Upper lobe of left lung (tissue), 4 donors: ENCODE results near the gene SPSB2.

Experiments used
- EP300 ChIP-seq, 4 donors: sonication (generic); formaldehyde crosslinking; IDR thresholded peaks; one replicate each; pipeline ENCODE4 v1.5.1; 2017; ENCODE audit warnings: antibody characterized with exemption in 4 of 4, control low read depth in 2 of 4
- POLR2A ChIP-seq, 4 donors: fragments of 450-650 bp; IDR thresholded peaks; one replicate each; pipeline ENCODE4 v1.5.1; 2016 to 2017; ENCODE audit warnings: antibody characterized with exemption in 4 of 4, mild to moderate bottlenecking in 2 of 4
- POLR2AphosphoS5 ChIP-seq, 2 donors: sonication (generic); formaldehyde crosslinking; IDR thresholded peaks; one replicate each; pipeline ENCODE4 v1.5.1; 2017; ENCODE audit warnings: antibody characterized with exemption in 2 of 2
- TF ChIP-seq, protein P1 (sequence below), 6 experiments: fragments of 450-650 bp in 4 of 6; fragments of 200-600 bp in 2 of 6; sonication (generic) in 2 of 6; IDR thresholded peaks; one replicate each; pipeline ENCODE4 v1.5.1; 2016 to 2019; ENCODE audit warnings: antibody characterized with exemption in 6 of 6

DNA sequence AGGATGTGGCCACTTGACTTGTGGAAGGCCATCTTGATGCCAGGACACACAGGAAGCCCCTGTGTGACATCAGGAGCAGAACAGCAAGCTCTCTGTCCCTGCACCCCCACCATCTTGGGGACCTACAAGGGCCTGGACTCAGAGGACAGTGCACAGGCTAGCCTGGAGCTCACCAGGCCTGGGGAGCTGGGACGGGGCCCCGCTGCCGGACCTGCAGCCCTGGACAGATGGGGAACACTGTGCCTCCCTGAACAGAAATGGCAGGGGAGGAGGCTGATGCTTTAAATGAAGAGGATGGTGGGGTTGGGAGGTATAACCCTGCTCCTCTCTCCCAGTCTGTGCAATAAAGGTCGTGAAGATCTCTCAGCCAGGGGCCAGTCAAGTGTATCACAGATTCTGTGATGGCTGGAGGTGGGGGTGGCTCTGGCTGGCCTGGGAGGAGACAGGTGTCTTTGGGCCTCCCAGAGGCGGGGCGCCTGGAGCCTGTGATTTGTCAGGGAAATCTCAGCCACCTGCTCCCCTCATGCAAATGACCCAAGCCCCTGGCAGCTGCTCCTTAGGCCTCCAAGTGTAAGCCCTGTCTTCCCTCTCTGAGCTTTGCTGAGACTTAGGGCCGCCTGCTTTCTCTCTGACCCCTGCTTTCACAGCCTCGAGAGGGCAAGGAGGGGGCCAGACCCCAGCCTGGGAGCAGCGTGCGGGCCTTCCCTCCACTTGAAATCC is 33.5 kb downstream of the SPSB2 start:
- TF ChIP-seq, protein P1, sequence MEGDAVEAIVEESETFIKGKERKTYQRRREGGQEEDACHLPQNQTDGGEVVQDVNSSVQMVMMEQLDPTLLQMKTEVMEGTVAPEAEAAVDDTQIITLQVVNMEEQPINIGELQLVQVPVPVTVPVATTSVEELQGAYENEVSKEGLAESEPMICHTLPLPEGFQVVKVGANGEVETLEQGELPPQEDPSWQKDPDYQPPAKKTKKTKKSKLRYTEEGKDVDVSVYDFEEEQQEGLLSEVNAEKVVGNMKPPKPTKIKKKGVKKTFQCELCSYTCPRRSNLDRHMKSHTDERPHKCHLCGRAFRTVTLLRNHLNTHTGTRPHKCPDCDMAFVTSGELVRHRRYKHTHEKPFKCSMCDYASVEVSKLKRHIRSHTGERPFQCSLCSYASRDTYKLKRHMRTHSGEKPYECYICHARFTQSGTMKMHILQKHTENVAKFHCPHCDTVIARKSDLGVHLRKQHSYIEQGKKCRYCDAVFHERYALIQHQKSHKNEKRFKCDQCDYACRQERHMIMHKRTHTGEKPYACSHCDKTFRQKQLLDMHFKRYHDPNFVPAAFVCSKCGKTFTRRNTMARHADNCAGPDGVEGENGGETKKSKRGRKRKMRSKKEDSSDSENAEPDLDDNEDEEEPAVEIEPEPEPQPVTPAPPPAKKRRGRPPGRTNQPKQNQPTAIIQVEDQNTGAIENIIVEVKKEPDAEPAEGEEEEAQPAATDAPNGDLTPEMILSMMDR (IDR thresholded peaks at IDR 0.05), result no peak
- TF ChIP-seq POLR2AphosphoS5 (IDR thresholded peaks at IDR 0.05) (no peak), POLR2A (IDR thresholded peaks at IDR 0.05) (no peak), EP300 (IDR thresholded peaks at IDR 0.05) (no peak)
